H9 (cell line): ENCODE results near the gene PCDHGC5. TPM values are rescaled to one million over a fixed set of nuclear protein-coding genes. Genes with fewer than 3 reads are reported as not detected.

ENCODE experiments used
- DNase-seq: peaks from one replicate; pipeline ENCODE4 v3.0.0-alpha.2; 2017
- H2AFZ ChIP-seq: one replicate; pipeline ENCODE4 v1.6.1; 2013; ENCODE audit warnings: mild to moderate bottlenecking, low read length, control low read depth, moderate library complexity
- H2AK5ac ChIP-seq: 2 replicates; pipeline ENCODE4 v1.6.1; 2013; ENCODE audit warnings: low read length, control low read depth, mixed read lengths; ENCODE audit not compliant: insufficient read length
- H2BK120ac ChIP-seq: one replicate; pipeline ENCODE4 v1.6.1; 2013; ENCODE audit warnings: low read depth, mild to moderate bottlenecking, low read length, control low read depth, inconsistent platforms; ENCODE audit not compliant: poor library complexity, severe bottlenecking
- H2BK12ac ChIP-seq: 2 replicates; pipeline ENCODE4 v1.6.1; 2013; ENCODE audit warnings: low read length, control low read depth, mixed read lengths, low read depth; ENCODE audit not compliant: insufficient read length
- H2BK15ac ChIP-seq: 2 replicates; pipeline ENCODE4 v1.6.1; 2013; ENCODE audit warnings: low read depth, low read length, control low read depth
- H2BK20ac ChIP-seq: one replicate; pipeline ENCODE4 v1.6.1; 2013; ENCODE audit warnings: low read depth, mild to moderate bottlenecking, low read length, control low read depth, inconsistent platforms; ENCODE audit not compliant: poor library complexity, severe bottlenecking
- H2BK5ac ChIP-seq: 2 replicates; pipeline ENCODE4 v1.6.1; 2013; ENCODE audit warnings: low read length, control low read depth, mixed read lengths; ENCODE audit not compliant: insufficient read length
- H3K14ac ChIP-seq: 2 replicates; pipeline ENCODE4 v1.6.1; 2013; ENCODE audit warnings: low read length, control low read depth; ENCODE audit not compliant: insufficient read depth
- H3K18ac ChIP-seq: 2 replicates; pipeline ENCODE4 v1.6.1; 2013; ENCODE audit warnings: low read depth, mild to moderate bottlenecking, mixed read lengths, low read length, control low read depth; ENCODE audit not compliant: insufficient read length
- H3K23ac ChIP-seq: 2 replicates; pipeline ENCODE4 v1.6.1; 2013; ENCODE audit warnings: low read length, control low read depth, mixed read lengths, low read depth; ENCODE audit not compliant: insufficient read length
- H3K23me2 ChIP-seq: 2 replicates; pipeline ENCODE4 v1.6.1; 2013; ENCODE audit warnings: low read depth, mild to moderate bottlenecking, mixed read lengths, low read length, control low read depth; ENCODE audit not compliant: insufficient read length, poor library complexity, severe bottlenecking
- H3K27ac ChIP-seq: 2 replicates; pipeline ENCODE4 v1.5.1; 2013; ENCODE audit warnings: low read length, control low read depth, mixed read lengths, low read depth; ENCODE audit not compliant: insufficient read length
- H3K27me3 ChIP-seq: 2 replicates; pipeline ENCODE4 v1.6.1; 2013; ENCODE audit warnings: low read length, control low read depth, inconsistent platforms; ENCODE audit not compliant: insufficient read depth
- H3K4ac ChIP-seq: 2 replicates; pipeline ENCODE4 v1.6.1; 2013; ENCODE audit warnings: low read depth, mild to moderate bottlenecking, control low read depth, inconsistent platforms, low read length, moderate library complexity
- H3K4me1 ChIP-seq: 2 replicates; pipeline ENCODE4 v1.6.1; 2013; ENCODE audit warnings: low read length, control low read depth, inconsistent platforms; ENCODE audit not compliant: insufficient read depth
- H3K4me2 ChIP-seq: 2 replicates; pipeline ENCODE4 v1.6.1; 2013; ENCODE audit warnings: low read length, control low read depth, mixed read lengths; ENCODE audit not compliant: insufficient read length, insufficient read depth
- H3K56ac ChIP-seq: 2 replicates; pipeline ENCODE4 v1.6.1; 2013; ENCODE audit warnings: low read depth, mild to moderate bottlenecking, mixed read lengths, low read length, control low read depth; ENCODE audit not compliant: insufficient read length
- H3K79me1 ChIP-seq: 2 replicates; pipeline ENCODE4 v1.6.1; 2013; ENCODE audit warnings: low read depth, mild to moderate bottlenecking, moderate library complexity, low read length, control low read depth, inconsistent platforms; ENCODE audit not compliant: insufficient read depth, poor library complexity, severe bottlenecking
- H3K79me2 ChIP-seq: 2 replicates; pipeline ENCODE4 v1.6.1; 2013; ENCODE audit warnings: low read length, control low read depth, inconsistent platforms; ENCODE audit not compliant: insufficient read depth
- H3K9ac ChIP-seq: 2 replicates; pipeline ENCODE4 v1.6.1; 2013; ENCODE audit warnings: low read length, control low read depth, mixed read lengths; ENCODE audit not compliant: insufficient read length; ENCODE audit errors: extremely low read depth
- H3K9me3 ChIP-seq: one replicate; pipeline ENCODE4 v1.6.1; 2013; ENCODE audit warnings: low read depth, low read length, inconsistent platforms; ENCODE audit not compliant: control insufficient read depth
- H3T11ph ChIP-seq: one replicate; pipeline ENCODE4 v1.6.1; 2013; ENCODE audit warnings: mild to moderate bottlenecking, low read length, control low read depth, inconsistent platforms
- H4K20me1 ChIP-seq: one replicate; pipeline ENCODE4 v1.6.1; 2013; ENCODE audit not compliant: control insufficient read depth, insufficient read length, insufficient read depth
- H4K5ac ChIP-seq: 2 replicates; pipeline ENCODE4 v1.6.1; 2013; ENCODE audit warnings: low read depth, mild to moderate bottlenecking, mixed read lengths, low read length, control low read depth; ENCODE audit not compliant: insufficient read length
- H4K8ac ChIP-seq: replicated peaks from 2 replicates; pipeline ENCODE4 v1.6.1; 2013; ENCODE audit warnings: low read length, control low read depth, mixed read lengths, low read depth; ENCODE audit not compliant: insufficient read length
- H4K91ac ChIP-seq: 2 replicates; pipeline ENCODE4 v1.6.1; 2013; ENCODE audit warnings: low read depth, mild to moderate bottlenecking, moderate library complexity, mixed read lengths, low read length, control low read depth; ENCODE audit not compliant: insufficient read length
- H3K27ac Mint-ChIP-seq, 3 experiments: 2 replicates in 2 of 3; 3 replicates in 1 of 3; pipeline ENCODE4 v1.8.0; 2020 to 2021; ENCODE audit warnings: mixed read lengths in 3 of 3, mild to moderate bottlenecking in 1 of 3, moderate library complexity in 1 of 3
- H3K27me3 Mint-ChIP-seq: 2 replicates; pipeline ENCODE4 v1.8.0; 2021; ENCODE audit warnings: low read depth, mild to moderate bottlenecking, moderate library complexity, mixed read lengths
- H3K36me3 Mint-ChIP-seq, 3 experiments: 2 replicates in 2 of 3; 3 replicates in 1 of 3; pipeline ENCODE4 v1.8.0; 2020 to 2021; ENCODE audit warnings: low read depth in 3 of 3, mixed read lengths in 3 of 3; ENCODE audit not compliant: insufficient read depth in 1 of 3
- H3K4me1 Mint-ChIP-seq, 2 experiments: 2 replicates each; pipeline ENCODE4 v1.8.0; 2020; ENCODE audit warnings: mixed read lengths in 2 of 2
- H3K4me3 Mint-ChIP-seq, 2 experiments: 2 replicates in 1 of 2; 3 replicates in 1 of 2; pipeline ENCODE4 v1.8.0; 2020 to 2021; ENCODE audit warnings: mild to moderate bottlenecking in 2 of 2, mixed read lengths in 2 of 2, moderate library complexity in 1 of 2
- H3K9me3 Mint-ChIP-seq, 2 experiments: 2 replicates in 1 of 2; 3 replicates in 1 of 2; pipeline ENCODE4 v1.8.0; 2020; ENCODE audit warnings: mild to moderate bottlenecking in 2 of 2, mixed read lengths in 2 of 2, moderate library complexity in 1 of 2
- WGBS: extraction: QIAGEN DNeasy Blood & Tissue Kit; methylation state at CpG from one replicate; pipeline ENCODE4 v1.1.7; 2013; ENCODE audit warnings: missing lambda C conversion rate, low lambda C conversion rate, mixed read lengths; ENCODE audit not compliant: insufficient read length; ENCODE audit errors: extremely low coverage; 5-methylcytosine and 5-hydroxymethylcytosine counted together
- total RNA-seq: library from RNA; stranded (reverse); gene quantifications from 2 replicates; pipeline ENCODE4 v1.2.1, GENCODE V29; 2021
- TF ChIP-seq, protein P1 (sequence below): fragments of 200-600 bp; sonication (generic); conservative IDR thresholded peaks from 3 replicates; pipeline ENCODE4 v1.8.0; 2021; ENCODE audit warnings: antibody characterized with exemption, mild to moderate bottlenecking

PCDHGC5 gene
- total RNA-seq, 1 experiment from 2014 or later: 0.66 TPM

DNA sequence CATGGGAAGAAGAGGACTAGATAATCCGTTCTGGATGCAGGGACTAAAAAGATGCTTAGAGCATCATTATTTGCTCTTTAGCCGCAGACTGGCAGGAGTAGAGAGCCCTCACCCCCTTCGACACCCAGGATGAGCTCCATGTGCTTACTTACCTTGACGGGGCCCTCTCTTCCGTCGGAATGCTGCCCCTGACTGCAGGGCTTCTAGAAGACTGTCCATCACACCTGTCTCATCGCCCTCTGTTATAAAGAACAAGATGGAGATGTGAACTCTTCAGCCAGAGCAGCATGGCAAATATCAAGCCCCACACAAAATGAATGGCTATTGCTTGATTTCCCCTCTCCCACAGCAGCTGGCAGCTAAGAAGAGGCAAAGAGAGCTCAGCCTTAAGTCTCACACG, 35.1 kb downstream of the PCDHGC5 start:
- H3K4me1 ChIP-seq: no peaks in the 10 kb centered on the region; the same call in none of the 2 replicates
- H3K27me3 ChIP-seq: no peaks in the 10 kb centered on the region
- Mint-ChIP-seq H3K4me1 (peaks cover 16 to 20% of the 10 kb centered on the region in 2 experiments), H3K27me3 (no peaks in the 10 kb centered on the region; the same call in 1 of the 2 replicates), H3K27ac (peak overlapping the region in 2 of 3 experiments; percentile 72 to 95; a peak in 4 of 7 replicates), H3K9me3 (no peaks in the 10 kb centered on the region), H3K4me3 (no peak overlapping the region), H3K36me3 (peaks cover 40 to 86% (median 69%) of the 10 kb centered on the region in 3 experiments; a peak in 6 of 7 replicates)
- no peak overlapping the region for H3K9ac ChIP-seq
- no peak overlapping the region for H4K8ac ChIP-seq
- H3K23ac ChIP-seq: no peak overlapping the region
- H3T11ph ChIP-seq: no peak overlapping the region
- H3K9me3 ChIP-seq: no peaks in the 10 kb centered on the region
- no peak overlapping the region for H2AFZ ChIP-seq
- no peak overlapping the region for H2BK5ac ChIP-seq
- H3K14ac ChIP-seq: no peak overlapping the region
- no peak overlapping the region for H4K5ac ChIP-seq
- TF ChIP-seq, protein P1, sequence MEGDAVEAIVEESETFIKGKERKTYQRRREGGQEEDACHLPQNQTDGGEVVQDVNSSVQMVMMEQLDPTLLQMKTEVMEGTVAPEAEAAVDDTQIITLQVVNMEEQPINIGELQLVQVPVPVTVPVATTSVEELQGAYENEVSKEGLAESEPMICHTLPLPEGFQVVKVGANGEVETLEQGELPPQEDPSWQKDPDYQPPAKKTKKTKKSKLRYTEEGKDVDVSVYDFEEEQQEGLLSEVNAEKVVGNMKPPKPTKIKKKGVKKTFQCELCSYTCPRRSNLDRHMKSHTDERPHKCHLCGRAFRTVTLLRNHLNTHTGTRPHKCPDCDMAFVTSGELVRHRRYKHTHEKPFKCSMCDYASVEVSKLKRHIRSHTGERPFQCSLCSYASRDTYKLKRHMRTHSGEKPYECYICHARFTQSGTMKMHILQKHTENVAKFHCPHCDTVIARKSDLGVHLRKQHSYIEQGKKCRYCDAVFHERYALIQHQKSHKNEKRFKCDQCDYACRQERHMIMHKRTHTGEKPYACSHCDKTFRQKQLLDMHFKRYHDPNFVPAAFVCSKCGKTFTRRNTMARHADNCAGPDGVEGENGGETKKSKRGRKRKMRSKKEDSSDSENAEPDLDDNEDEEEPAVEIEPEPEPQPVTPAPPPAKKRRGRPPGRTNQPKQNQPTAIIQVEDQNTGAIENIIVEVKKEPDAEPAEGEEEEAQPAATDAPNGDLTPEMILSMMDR: no peak
- no peak overlapping the region for H2BK12ac ChIP-seq
- H3K79me2 ChIP-seq: no peaks in the 10 kb centered on the region
- no peak overlapping the region for H3K4ac ChIP-seq
- no peak overlapping the region for H2AK5ac ChIP-seq
- H3K23me2 ChIP-seq: no peaks in the 10 kb centered on the region
- no peak overlapping the region for H3K56ac ChIP-seq
- DNase-seq: no peak
- H3K27ac ChIP-seq: no peak overlapping the region
- H3K79me1 ChIP-seq: peaks cover 2% of the 10 kb centered on the region
- WGBS: no CpG with 5 or more reads among the region's 8 CpGs
- H2BK15ac ChIP-seq: no peak overlapping the region
- H3K4me2 ChIP-seq: no peak overlapping the region
- H4K20me1 ChIP-seq: no peaks in the 10 kb centered on the region
- no peak overlapping the region for H2BK120ac ChIP-seq
- no peak overlapping the region for H3K18ac ChIP-seq
- no peak overlapping the region for H4K91ac ChIP-seq
- H2BK20ac ChIP-seq: no peak overlapping the region
